ENCODE results near the gene IGFBP2.

The IGFBP2 gene

DNA sequence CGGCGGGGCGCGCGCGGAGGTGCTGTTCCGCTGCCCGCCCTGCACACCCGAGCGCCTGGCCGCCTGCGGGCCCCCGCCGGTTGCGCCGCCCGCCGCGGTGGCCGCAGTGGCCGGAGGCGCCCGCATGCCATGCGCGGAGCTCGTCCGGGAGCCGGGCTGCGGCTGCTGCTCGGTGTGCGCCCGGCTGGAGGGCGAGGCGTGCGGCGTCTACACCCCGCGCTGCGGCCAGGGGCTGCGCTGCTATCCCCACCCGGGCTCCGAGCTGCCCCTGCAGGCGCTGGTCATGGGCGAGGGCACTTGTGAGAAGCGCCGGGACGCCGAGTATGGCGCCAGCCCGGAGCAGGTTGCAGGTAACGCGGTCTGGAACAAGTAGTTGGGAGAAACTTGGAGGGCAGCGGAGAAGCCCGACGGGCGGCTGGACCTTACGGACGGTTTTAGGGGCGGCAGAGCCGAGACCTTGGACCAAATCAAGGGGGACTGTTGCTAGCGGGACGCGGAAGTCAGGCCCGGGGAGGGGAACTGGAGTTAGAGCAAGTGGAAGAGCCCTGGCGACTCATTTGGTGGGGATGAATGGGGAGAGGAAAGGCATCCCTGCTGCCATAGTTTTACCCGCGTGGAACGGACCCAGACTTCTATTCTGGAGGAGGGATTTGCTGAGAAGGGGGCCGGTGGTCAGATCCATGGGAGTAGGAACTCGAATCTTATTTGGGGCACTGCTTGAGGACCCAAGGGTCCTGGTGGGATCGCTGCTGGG is 573 bp downstream of the IGFBP2 start:
- Histone ChIP-seq H3K4me3 (ENCODE audit: insufficient read length, low read depth) (peak overlapping the region; percentile 79), H3K9me3 (ENCODE audit: insufficient read depth, low read length) (no peaks in the 10 kb centered on the region)
- no peak for DNase-seq (ENCODE audit: low read depth, low spot score)

GRCh38 chr2:216634370-216635148 is 1.3 kb downstream of the IGFBP2 start:
- Histone ChIP-seq H3K27me3 (ENCODE audit: insufficient read depth, insufficient read length) (peaks cover 12% of the 10 kb centered on the region), H3K9me3 (ENCODE audit: insufficient read depth, low read length) (no peaks in the 10 kb centered on the region), H3K9ac (ENCODE audit: insufficient read length, low read depth) (peak overlapping the region; percentile 93), H3K4me3 (ENCODE audit: insufficient read length, low read depth) (peak overlapping the region; percentile 79), H3K36me3 (ENCODE audit: insufficient read depth, insufficient read length, low read length) (peaks cover 19% of the 10 kb centered on the region), H3K4me1 (ENCODE audit: insufficient read depth, insufficient read length) (peaks cover 16% of the 10 kb centered on the region)
- no peak for DNase-seq (ENCODE audit: low read depth, low spot score)
- TF ChIP-seq YY1 (IDR thresholded peaks at IDR 0.05; ENCODE audit: insufficient read depth, insufficient read length) (no peak), ZNF274 (IDR thresholded peaks at IDR 0.05; ENCODE audit: low read depth, low read length) (no peak)

More for the DNA sequence above, 573 bp downstream of the IGFBP2 start:
- TF ChIP-seq YY1 (IDR thresholded peaks at IDR 0.05; ENCODE audit: insufficient read depth, insufficient read length) (no peak), ZNF274 (IDR thresholded peaks at IDR 0.05; ENCODE audit: low read depth, low read length) (no peak), SUZ12 (IDR thresholded peaks at IDR 0.05; ENCODE audit: extremely low read depth, insufficient read depth, insufficient read length) (no peak)
- H3K4me1 ChIP-seq (ENCODE audit: insufficient read depth, insufficient read length) = peaks cover 16% of the 10 kb centered on the region
- peak overlapping the region; percentile 93 for H3K9ac ChIP-seq (ENCODE audit: insufficient read length, low read depth)
- H3K27me3 ChIP-seq (ENCODE audit: insufficient read depth, insufficient read length) = peaks cover 12% of the 10 kb centered on the region
- H3K36me3 ChIP-seq (ENCODE audit: insufficient read depth, insufficient read length, low read length) = peaks cover 12% of the 10 kb centered on the region

DNA sequence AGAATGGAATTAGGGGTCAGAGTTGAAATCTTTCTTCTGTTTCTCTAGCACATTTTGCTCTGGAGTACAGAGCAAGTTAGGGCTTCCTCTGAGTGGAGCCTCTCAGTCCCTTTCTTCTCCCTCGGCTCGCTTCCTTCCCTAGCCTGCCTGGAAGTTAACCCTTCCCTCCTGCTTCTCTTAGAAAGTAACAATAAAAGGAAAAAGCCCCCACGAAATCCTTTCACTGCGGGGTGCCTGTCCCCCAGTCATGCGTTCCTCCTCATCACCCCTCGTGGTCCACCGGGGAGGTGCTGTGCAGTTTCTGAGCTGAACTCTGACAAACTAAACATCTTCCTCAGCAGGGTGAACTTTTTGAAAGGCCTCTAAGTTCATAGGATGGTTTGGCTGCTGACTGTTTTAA is 2.0 kb downstream of the IGFBP2 start:
- DNase-seq (ENCODE audit: low read depth, low spot score) = no peak
- Histone ChIP-seq H3K4me1 (ENCODE audit: insufficient read depth, insufficient read length) (peaks cover 16% of the 10 kb centered on the region), H3K36me3 (ENCODE audit: insufficient read depth, insufficient read length, low read length) (peaks cover 25% of the 10 kb centered on the region), H3K9me3 (ENCODE audit: insufficient read depth, low read length) (no peaks in the 10 kb centered on the region), H3K4me3 (ENCODE audit: insufficient read length, low read depth) (peak overlapping the region; percentile 79), H3K9ac (ENCODE audit: insufficient read length, low read depth) (peak overlapping the region; percentile 93), H3K27me3 (ENCODE audit: insufficient read depth, insufficient read length) (peaks cover 12% of the 10 kb centered on the region)
- TF ChIP-seq ZNF274 (IDR thresholded peaks at IDR 0.05; ENCODE audit: low read depth, low read length) (no peak), SUZ12 (IDR thresholded peaks at IDR 0.05; ENCODE audit: extremely low read depth, insufficient read depth, insufficient read length) (no peak), YY1 (IDR thresholded peaks at IDR 0.05; ENCODE audit: insufficient read depth, insufficient read length) (no peak)

DNA sequence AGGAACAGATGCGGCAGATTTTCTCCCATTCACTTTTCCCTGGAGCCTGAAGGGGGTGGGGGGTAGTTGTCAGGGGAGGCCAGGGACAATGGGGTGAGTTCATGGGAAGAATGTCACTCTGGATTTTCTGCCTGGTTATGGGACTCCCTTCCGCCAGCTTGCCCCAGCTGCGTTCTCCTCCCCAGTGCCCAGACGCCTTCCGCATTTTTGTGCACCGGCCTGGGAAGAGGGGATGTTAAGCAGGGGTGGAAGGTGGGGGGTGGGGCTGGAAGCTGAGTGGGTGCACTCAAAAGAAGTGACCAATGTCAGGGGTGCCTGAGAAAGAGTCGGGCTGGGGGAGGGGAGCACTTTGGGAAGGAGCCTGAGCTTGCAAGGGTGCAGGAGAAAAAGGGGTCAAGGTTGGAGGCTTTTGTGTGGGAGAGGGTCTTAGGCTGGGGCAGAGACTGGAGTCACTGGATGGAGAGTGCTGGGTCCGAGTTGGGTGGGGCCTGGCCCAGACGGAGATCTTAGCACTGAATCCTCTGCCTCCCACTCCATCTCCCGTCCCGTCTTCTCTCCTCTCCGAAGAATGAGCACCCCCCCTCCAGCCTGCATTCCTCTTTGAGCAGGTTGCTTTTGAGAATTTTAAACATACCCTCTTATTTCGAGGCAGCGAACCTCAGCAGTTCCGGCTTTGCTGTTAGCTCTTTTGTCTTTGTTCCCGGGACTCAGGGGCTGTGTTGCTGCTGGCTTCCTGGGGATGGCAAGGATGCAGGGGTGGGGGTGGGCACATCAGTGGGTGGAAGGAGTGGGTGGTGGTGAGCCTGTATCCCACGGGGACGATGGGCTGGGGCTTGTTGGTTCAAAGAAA is 2.7 kb downstream of the IGFBP2 start:
- TF ChIP-seq SUZ12 (IDR thresholded peaks at IDR 0.05; ENCODE audit: extremely low read depth, insufficient read depth, insufficient read length) (no peak), ZNF274 (IDR thresholded peaks at IDR 0.05; ENCODE audit: low read depth, low read length) (no peak), YY1 (IDR thresholded peaks at IDR 0.05; ENCODE audit: insufficient read depth, insufficient read length) (no peak)
- H3K27me3 ChIP-seq (ENCODE audit: insufficient read depth, insufficient read length) = peaks cover 12% of the 10 kb centered on the region
- peaks cover 16% of the 10 kb centered on the region for H3K4me1 ChIP-seq (ENCODE audit: insufficient read depth, insufficient read length)
- H3K9ac ChIP-seq (ENCODE audit: insufficient read length, low read depth) = peak overlapping the region; percentile 93
- H3K9me3 ChIP-seq (ENCODE audit: insufficient read depth, low read length) = no peaks in the 10 kb centered on the region
- peaks cover 33% of the 10 kb centered on the region for H3K36me3 ChIP-seq (ENCODE audit: insufficient read depth, insufficient read length, low read length)
- DNase-seq (ENCODE audit: low read depth, low spot score) = no peak
- peak overlapping the region; percentile 79 for H3K4me3 ChIP-seq (ENCODE audit: insufficient read length, low read depth)

- DNase-seq (ENCODE audit: low read depth, low spot score) = no peak
- peaks cover 10% of the 10 kb centered on the region for H3K27me3 ChIP-seq (ENCODE audit: insufficient read depth, insufficient read length)
Observed at GRCh38 chr2:216636551-216637450, 3.6 kb downstream of the IGFBP2 start.

GRCh38 chr2:216637472-216637871 is 4.3 kb downstream of the IGFBP2 start:
- H3K4me1 ChIP-seq (ENCODE audit: insufficient read depth, insufficient read length) = peaks cover 13% of the 10 kb centered on the region
- H3K9ac ChIP-seq (ENCODE audit: insufficient read length, low read depth) = peak overlapping the region; percentile 56
- no peak for TF ChIP-seq SUZ12 (IDR thresholded peaks at IDR 0.05; ENCODE audit: extremely low read depth, insufficient read depth, insufficient read length)
- TF ChIP-seq ZNF274 (IDR thresholded peaks at IDR 0.05; ENCODE audit: low read depth, low read length) = no peak
- no peak for TF ChIP-seq YY1 (IDR thresholded peaks at IDR 0.05; ENCODE audit: insufficient read depth, insufficient read length)

More at GRCh38 chr2:216636551-216637450, 3.6 kb downstream of the IGFBP2 start:
- H3K9ac ChIP-seq (ENCODE audit: insufficient read length, low read depth) = peak overlapping the region; percentile 93
- peak overlapping the region; percentile 79 for H3K4me3 ChIP-seq (ENCODE audit: insufficient read length, low read depth)
- peaks cover 36% of the 10 kb centered on the region for H3K36me3 ChIP-seq (ENCODE audit: insufficient read depth, insufficient read length, low read length)
- peaks cover 16% of the 10 kb centered on the region for H3K4me1 ChIP-seq (ENCODE audit: insufficient read depth, insufficient read length)
- H3K9me3 ChIP-seq (ENCODE audit: insufficient read depth, low read length) = no peaks in the 10 kb centered on the region
- TF ChIP-seq YY1 (IDR thresholded peaks at IDR 0.05; ENCODE audit: insufficient read depth, insufficient read length) (no peak), ZNF274 (IDR thresholded peaks at IDR 0.05; ENCODE audit: low read depth, low read length) (no peak), SUZ12 (IDR thresholded peaks at IDR 0.05; ENCODE audit: extremely low read depth, insufficient read depth, insufficient read length) (no peak)

More at GRCh38 chr2:216637472-216637871, 4.3 kb downstream of the IGFBP2 start:
- DNase-seq (ENCODE audit: low read depth, low spot score) = no peak
- no peaks in the 10 kb centered on the region for H3K9me3 ChIP-seq (ENCODE audit: insufficient read depth, low read length)
- peaks cover 4% of the 10 kb centered on the region for H3K27me3 ChIP-seq (ENCODE audit: insufficient read depth, insufficient read length)
- H3K36me3 ChIP-seq (ENCODE audit: insufficient read depth, insufficient read length, low read length) = peaks cover 39% of the 10 kb centered on the region
- H3K4me3 ChIP-seq (ENCODE audit: insufficient read length, low read depth) = no peak overlapping the region
